ENCODE results near the gene TRPC6. TPM values are rescaled to one million over a fixed set of nuclear protein-coding genes. Genes with fewer than 3 reads are reported as not detected.

Gene TRPC6
- total RNA-seq, 1 experiment from 2014 or later: 1.3 TPM

GRCh38 chr11:101553891-101554292 is 29.9 kb downstream of the TRPC6 start:
- TF ChIP-seq FOXP4 (CRISPR knock-in tag; IDR thresholded peaks at IDR 0.05): no peak
- TF ChIP-seq ZNF219 (CRISPR knock-in tag; IDR thresholded peaks at IDR 0.05; ENCODE audit: borderline replicate concordance): no peak
- TF ChIP-seq, protein P1, sequence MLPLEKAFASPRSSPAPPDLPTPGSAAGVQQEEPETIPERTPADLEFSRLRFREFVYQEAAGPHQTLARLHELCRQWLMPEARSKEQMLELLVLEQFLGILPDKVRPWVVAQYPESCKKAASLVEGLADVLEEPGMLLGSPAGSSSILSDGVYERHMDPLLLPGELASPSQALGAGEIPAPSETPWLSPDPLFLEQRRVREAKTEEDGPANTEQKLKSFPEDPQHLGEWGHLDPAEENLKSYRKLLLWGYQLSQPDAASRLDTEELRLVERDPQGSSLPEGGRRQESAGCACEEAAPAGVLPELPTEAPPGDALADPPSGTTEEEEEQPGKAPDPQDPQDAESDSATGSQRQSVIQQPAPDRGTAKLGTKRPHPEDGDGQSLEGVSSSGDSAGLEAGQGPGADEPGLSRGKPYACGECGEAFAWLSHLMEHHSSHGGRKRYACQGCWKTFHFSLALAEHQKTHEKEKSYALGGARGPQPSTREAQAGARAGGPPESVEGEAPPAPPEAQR (CRISPR knock-in tag; IDR thresholded peaks at IDR 0.05): no peak
- TF ChIP-seq ETV6 (CRISPR knock-in tag; IDR thresholded peaks at IDR 0.05): no peak
- TF ChIP-seq, protein P2, sequence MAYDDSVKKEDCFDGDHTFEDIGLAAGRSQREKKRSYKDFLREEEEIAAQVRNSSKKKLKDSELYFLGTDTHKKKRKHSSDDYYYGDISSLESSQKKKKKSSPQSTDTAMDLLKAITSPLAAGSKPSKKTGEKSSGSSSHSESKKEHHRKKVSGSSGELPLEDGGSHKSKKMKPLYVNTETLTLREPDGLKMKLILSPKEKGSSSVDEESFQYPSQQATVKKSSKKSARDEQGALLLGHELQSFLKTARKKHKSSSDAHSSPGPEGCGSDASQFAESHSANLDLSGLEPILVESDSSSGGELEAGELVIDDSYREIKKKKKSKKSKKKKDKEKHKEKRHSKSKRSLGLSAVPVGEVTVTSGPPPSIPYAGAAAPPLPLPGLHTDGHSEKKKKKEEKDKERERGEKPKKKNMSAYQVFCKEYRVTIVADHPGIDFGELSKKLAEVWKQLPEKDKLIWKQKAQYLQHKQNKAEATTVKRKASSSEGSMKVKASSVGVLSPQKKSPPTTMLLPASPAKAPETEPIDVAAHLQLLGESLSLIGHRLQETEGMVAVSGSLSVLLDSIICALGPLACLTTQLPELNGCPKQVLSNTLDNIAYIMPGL (CRISPR knock-in tag; IDR thresholded peaks at IDR 0.05): no peak
- TF ChIP-seq NFATC4 (CRISPR knock-in tag; IDR thresholded peaks at IDR 0.05): no peak
- no peak for TF ChIP-seq ZNF425 (CRISPR knock-in tag; conservative IDR thresholded peaks at IDR 0.05)
- POLR2A ChIA-PET: no interaction called here
- no peak for ATAC-seq

DNA sequence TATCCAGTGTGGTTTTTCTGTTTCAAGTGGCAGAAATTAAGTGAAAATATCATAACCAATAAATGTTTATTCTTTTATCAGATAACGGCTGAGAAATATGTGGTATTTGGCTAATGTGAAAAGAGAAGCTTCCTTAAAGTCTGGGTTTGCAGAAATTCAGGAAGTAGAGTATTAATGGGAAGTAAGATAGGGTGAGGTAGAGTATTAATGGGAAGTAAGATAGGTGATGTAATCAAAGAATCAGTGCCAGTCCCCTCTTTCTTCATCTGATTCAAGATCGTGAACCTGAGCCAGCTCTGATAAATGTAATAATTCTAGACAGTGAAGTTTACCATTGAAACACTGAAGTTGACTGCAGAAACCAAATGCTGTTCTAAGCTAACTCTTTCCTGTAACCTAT is 30.9 kb downstream of the TRPC6 start:
- no peaks in the 10 kb centered on the region for H3K9me3 Mint-ChIP-seq
- POLR2A ChIA-PET: no interaction called here
- H3K36me3 Mint-ChIP-seq: no peaks in the 10 kb centered on the region
- ATAC-seq (no peak), DNase-seq (ENCODE audit: low spot score) (no peak)
- H3K4me1 Mint-ChIP-seq: no peaks in the 10 kb centered on the region
- no peak overlapping the region for H3K27ac Mint-ChIP-seq
- CTCF ChIA-PET: no interaction called here
- H3K4me3 Mint-ChIP-seq: no peak overlapping the region
- H3K27me3 Mint-ChIP-seq (ENCODE audit: low read depth): no peaks in the 10 kb centered on the region
- TF ChIP-seq GTF2I (CRISPR knock-in tag; conservative IDR thresholded peaks at IDR 0.05) (no peak), ZNF416 (CRISPR knock-in tag; IDR thresholded peaks at IDR 0.05) (no peak), IRF1 (CRISPR knock-in tag; IDR thresholded peaks at IDR 0.05) (no peak), ZNF232 (CRISPR knock-in tag; IDR thresholded peaks at IDR 0.05) (no peak), SMAD3 (CRISPR knock-in tag; IDR thresholded peaks at IDR 0.05; ENCODE audit: borderline replicate concordance) (no peak), ZNF396 (CRISPR knock-in tag; IDR thresholded peaks at IDR 0.05; ENCODE audit: borderline replicate concordance) (no peak), TP53 (CRISPR knock-in tag; IDR thresholded peaks at IDR 0.05) (no peak), OVOL2 (CRISPR knock-in tag; IDR thresholded peaks at IDR 0.05; ENCODE audit: borderline replicate concordance) (no peak)
- TF ChIP-seq, protein P3, sequence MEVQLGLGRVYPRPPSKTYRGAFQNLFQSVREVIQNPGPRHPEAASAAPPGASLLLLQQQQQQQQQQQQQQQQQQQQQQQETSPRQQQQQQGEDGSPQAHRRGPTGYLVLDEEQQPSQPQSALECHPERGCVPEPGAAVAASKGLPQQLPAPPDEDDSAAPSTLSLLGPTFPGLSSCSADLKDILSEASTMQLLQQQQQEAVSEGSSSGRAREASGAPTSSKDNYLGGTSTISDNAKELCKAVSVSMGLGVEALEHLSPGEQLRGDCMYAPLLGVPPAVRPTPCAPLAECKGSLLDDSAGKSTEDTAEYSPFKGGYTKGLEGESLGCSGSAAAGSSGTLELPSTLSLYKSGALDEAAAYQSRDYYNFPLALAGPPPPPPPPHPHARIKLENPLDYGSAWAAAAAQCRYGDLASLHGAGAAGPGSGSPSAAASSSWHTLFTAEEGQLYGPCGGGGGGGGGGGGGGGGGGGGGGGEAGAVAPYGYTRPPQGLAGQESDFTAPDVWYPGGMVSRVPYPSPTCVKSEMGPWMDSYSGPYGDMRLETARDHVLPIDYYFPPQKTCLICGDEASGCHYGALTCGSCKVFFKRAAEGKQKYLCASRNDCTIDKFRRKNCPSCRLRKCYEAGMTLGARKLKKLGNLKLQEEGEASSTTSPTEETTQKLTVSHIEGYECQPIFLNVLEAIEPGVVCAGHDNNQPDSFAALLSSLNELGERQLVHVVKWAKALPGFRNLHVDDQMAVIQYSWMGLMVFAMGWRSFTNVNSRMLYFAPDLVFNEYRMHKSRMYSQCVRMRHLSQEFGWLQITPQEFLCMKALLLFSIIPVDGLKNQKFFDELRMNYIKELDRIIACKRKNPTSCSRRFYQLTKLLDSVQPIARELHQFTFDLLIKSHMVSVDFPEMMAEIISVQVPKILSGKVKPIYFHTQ (CRISPR knock-in tag; IDR thresholded peaks at IDR 0.05): no peak
- TF ChIP-seq, protein P4, sequence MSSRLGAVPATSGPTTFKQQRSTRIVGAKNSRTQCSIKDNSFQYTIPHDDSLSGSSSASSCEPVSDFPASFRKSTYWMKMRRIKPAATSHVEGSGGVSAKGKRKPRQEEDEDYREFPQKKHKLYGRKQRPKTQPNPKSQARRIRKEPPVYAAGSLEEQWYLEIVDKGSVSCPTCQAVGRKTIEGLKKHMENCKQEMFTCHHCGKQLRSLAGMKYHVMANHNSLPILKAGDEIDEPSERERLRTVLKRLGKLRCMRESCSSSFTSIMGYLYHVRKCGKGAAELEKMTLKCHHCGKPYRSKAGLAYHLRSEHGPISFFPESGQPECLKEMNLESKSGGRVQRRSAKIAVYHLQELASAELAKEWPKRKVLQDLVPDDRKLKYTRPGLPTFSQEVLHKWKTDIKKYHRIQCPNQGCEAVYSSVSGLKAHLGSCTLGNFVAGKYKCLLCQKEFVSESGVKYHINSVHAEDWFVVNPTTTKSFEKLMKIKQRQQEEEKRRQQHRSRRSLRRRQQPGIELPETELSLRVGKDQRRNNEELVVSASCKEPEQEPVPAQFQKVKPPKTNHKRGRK (CRISPR knock-in tag; IDR thresholded peaks at IDR 0.05; ENCODE audit: borderline replicate concordance): no peak
- TF ChIP-seq, protein P2 (CRISPR knock-in tag; IDR thresholded peaks at IDR 0.05): no peak

More at GRCh38 chr11:101553891-101554292, 29.9 kb downstream of the TRPC6 start:
- no peak for DNase-seq (ENCODE audit: low spot score)
- H3K4me1 Mint-ChIP-seq: no peaks in the 10 kb centered on the region
- CTCF ChIA-PET: no interaction called here
- no peaks in the 10 kb centered on the region for H3K9me3 Mint-ChIP-seq
- H3K36me3 Mint-ChIP-seq: no peaks in the 10 kb centered on the region
- H3K4me3 Mint-ChIP-seq: no peak overlapping the region
- H3K27me3 Mint-ChIP-seq (ENCODE audit: low read depth): no peaks in the 10 kb centered on the region
- no peak overlapping the region for H3K27ac Mint-ChIP-seq

All from WTC11 (cell line).